Activated B cell treated with CpG ODN at 0.5 μM for 24 hours (primary cell): ENCODE results near the gene SPDYE2. TPM values are rescaled to one million over a fixed set of nuclear protein-coding genes. Genes with fewer than 3 reads are reported as not detected.
"Not testable (repeated sequence)": the region's sequence is repeated elsewhere in the genome, so short reads cannot be mapped to it uniquely, and the experiment has no call there.

Source experiments
- ATAC-seq: fragments of 200-7000 bp; cut with Tn5 transposase; one replicate; pipeline ENCODE4 v1.10.0; 2021; ENCODE audit warnings: low read depth, mild to moderate bottlenecking, moderate library complexity
- CTCF ChIA-PET: fragments of 350-600 bp; sonication (Branson Sonifier 250); formaldehyde crosslinking; loops from one replicate; lab custom pipeline; 2021; ENCODE audit warnings: antibody characterized with exemption; lab: Charles Lee
- POLR2A ChIA-PET: fragments of 350-600 bp; sonication (Branson Sonifier 250); formaldehyde crosslinking; loops from one replicate; lab custom pipeline; 2021; ENCODE audit warnings: antibody characterized with exemption; lab: Charles Lee
- DNase-seq: peaks from one replicate; pipeline ENCODE4 v3.0.0; 2022
- H3K27ac Mint-ChIP-seq: one replicate; pipeline ENCODE4 v1.8.0; 2020; ENCODE audit warnings: mixed read lengths
- H3K27me3 Mint-ChIP-seq: one replicate; pipeline ENCODE4 v1.8.0; 2021; ENCODE audit warnings: mixed read lengths
- H3K36me3 Mint-ChIP-seq: one replicate; pipeline ENCODE4 v1.8.0; 2021; ENCODE audit warnings: low read depth, mixed read lengths
- H3K4me1 Mint-ChIP-seq: one replicate; pipeline ENCODE4 v1.8.0; 2021; ENCODE audit warnings: mixed read lengths
- H3K4me3 Mint-ChIP-seq: one replicate; pipeline ENCODE4 v1.8.0; 2020; ENCODE audit warnings: mild to moderate bottlenecking, mixed read lengths
- H3K9me3 Mint-ChIP-seq: one replicate; pipeline ENCODE4 v1.8.0; 2020; ENCODE audit warnings: mixed read lengths
- intact Hi-C: fragments of 100-400 bp; cut with micrococcal nuclease; formaldehyde crosslinking; loops from one replicate; pipeline ENCODE4 v1.15.1; 2024
- total RNA-seq: library from RNA; stranded (reverse); gene quantifications from 2 replicates; pipeline ENCODE4 v1.2.3, GENCODE V29; 2022

SPDYE2 gene
- total RNA-seq, 1 donor from 2014 or later = 0.29 TPM

DNA sequence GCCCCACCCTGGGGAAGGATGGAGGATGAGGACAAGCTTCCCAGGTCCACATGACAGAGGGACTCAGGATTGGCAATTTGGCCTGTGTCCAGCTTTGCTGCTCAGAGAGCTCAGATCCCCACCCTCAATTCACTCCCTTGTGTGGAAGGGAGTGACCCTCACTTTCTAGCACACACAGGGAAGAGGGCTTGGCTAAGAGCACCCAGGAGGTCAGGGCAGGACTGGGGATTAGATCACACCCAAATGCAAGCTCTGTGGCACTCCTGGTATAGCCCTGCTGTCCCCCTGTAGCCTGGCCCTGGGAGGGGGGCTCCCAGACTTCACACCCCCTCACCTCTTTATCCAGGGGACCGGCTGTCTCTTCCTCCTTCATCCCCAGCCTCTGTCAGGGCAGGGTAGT lies 6.7 kb upstream of the SPDYE2 start:
- H3K36me3 Mint-ChIP-seq, H3K4me1 Mint-ChIP-seq, intact Hi-C loops, CTCF ChIA-PET, H3K9me3 Mint-ChIP-seq, POLR2A ChIA-PET, DNase-seq, ATAC-seq, H3K27ac Mint-ChIP-seq, H3K27me3 Mint-ChIP-seq, H3K4me3 Mint-ChIP-seq: not testable (repeated sequence)

DNA sequence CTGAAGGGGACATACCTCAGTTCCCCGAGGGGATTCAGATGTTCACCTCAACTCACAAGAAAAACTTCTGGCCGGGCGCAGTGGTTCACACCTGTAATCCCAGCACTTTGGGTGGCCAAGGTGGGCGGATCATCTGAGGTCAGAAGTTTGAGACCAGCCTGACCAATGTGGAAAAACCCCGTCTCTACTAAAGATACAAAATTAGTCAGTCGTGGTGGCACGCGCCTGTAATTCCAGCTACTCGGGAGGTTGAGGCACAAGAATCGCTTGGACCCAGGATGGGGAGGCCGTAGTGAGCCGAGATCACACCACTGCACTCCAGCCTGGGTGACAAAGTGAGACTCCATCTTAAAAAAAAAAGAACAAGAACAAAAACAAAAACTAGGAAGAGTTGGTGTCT lies 5.7 kb upstream of the SPDYE2 start:
- CTCF ChIA-PET, H3K4me1 Mint-ChIP-seq, POLR2A ChIA-PET, intact Hi-C loops, DNase-seq, H3K9me3 Mint-ChIP-seq, H3K36me3 Mint-ChIP-seq, ATAC-seq, H3K27me3 Mint-ChIP-seq, H3K27ac Mint-ChIP-seq, H3K4me3 Mint-ChIP-seq: not testable (repeated sequence)

DNA sequence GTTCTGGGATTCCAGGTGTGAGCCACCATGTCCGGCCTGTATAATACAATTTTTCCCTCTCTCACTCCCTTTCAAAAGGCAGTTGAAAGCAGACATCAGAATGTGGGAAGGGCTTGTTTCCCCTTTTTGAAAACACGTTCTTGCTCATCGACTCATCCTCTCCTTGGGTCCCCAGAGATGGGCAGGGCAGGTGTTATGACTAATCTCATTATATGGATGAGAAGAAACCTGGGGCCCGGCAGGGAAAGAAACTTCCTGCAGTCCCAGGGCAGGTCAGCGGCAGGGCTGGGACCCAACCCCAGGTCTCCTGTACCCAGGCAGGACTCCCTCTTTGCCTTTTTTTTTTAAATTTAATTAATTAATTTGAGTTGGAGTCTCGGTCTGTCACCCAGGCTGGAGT lies 4.7 kb upstream of the SPDYE2 start:
- POLR2A ChIA-PET, intact Hi-C loops, H3K4me3 Mint-ChIP-seq, H3K27ac Mint-ChIP-seq, H3K27me3 Mint-ChIP-seq, CTCF ChIA-PET, DNase-seq, H3K9me3 Mint-ChIP-seq, H3K36me3 Mint-ChIP-seq, H3K4me1 Mint-ChIP-seq: not testable (repeated sequence)
- peak; percentile 96 for ATAC-seq

DNA sequence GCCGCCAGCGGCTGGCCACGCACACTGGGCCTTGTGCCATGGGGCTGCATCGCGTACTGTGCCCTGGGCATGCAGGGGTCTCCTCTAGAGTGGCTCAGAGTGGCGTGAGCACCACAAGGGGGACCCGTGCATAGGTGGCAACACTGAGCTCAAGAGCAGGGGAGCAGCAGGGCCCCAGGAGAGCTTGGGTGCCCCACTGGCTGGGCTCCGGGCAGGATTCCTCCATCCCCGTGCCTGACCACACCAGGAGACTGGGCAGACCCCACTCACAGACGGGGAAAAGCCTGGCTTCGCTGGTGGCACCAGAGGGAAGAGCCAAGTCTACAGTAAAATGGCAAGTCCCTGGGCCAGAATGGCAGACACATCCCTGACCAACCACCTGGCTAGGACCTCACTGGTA lies 17.6 kb downstream of the SPDYE2 start:
- POLR2A ChIA-PET, DNase-seq, H3K9me3 Mint-ChIP-seq, H3K4me1 Mint-ChIP-seq, H3K4me3 Mint-ChIP-seq, H3K27me3 Mint-ChIP-seq, H3K27ac Mint-ChIP-seq, H3K36me3 Mint-ChIP-seq, CTCF ChIA-PET, ATAC-seq, intact Hi-C loops: not testable (repeated sequence)

DNA sequence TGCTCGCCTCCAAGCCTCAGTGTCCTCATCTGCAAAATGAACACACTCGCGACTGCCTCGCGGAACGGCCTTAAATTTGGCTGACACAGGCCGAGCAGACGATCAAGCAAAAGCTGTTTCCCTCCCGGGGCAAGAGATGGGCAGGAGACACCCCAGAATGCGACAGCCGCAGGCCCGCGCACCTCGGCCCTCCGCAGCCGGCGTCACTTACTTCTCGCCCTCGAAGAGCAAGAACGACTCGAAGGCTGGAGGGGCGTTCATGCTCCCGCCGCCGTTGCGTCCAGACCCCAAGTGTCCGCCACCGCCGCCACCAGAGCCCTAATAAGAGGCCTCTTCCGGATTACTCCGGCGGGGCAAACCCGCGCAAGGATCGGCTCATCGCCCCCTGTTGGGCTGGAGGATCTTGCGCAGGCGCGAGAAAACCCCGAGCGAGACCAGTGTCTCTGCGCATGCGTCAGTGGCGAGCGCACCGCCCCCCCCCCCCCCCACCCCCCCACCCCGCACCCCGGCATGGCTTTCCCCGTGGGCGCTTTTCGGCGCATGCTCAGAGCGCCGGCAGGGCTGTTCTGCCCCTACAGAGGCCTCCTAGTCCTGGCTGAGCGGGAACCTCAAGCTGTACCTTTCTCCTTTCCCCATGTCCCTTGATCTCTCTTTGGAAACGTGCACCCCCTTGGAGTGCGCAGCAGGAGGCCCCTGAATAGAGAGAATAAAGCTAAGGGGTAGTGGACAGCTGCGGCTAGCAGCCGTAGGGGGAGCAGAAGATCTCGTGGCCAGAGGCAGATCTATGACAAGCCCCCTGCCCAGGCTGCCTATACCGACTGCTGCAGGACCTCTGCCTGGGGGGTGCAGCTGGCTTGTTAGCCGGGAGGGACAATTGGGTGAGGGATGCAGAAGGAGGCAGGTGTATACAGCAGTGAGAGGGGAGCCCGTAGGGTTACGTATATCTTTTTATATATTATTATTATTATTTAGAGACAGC lies 21.5 kb downstream of the SPDYE2 start, which contains the start of gene POLR2J3:
Gene POLR2J3 (minus strand): TSS at position 323 of the 979 bp plus-strand sequence. CDS start 62 bp downstream, at position 261.
- H3K27me3 Mint-ChIP-seq, H3K36me3 Mint-ChIP-seq, intact Hi-C loops, POLR2A ChIA-PET, H3K9me3 Mint-ChIP-seq, CTCF ChIA-PET, H3K4me1 Mint-ChIP-seq: not testable (repeated sequence)
- Mint-ChIP-seq H3K4me3 (peak within 1 kb of the TSS; percentile 93), H3K27ac (peak within 1 kb of the TSS; percentile 88)
- ATAC-seq (peak; percentile 93), DNase-seq (peak; percentile 100)

DNA sequence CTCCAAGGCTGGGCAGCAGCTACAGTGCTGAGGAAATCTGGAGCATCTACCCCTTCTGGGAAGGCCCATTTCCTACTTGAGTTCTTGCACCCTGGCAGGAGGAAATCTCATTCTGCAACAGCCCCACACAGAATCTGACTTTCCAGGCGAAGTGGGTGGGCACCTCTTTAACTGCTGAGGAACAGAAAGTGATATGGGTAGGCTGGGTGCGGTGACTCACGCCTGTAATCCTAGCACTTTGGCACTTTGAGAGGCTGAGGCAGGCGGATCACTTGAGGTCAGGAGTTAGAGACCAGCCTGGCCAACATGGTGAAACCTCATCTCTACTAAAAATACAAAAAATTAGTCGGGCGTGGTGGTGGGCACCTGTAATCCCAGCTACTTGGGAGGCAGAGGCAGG lies 23.6 kb downstream of the SPDYE2 start:
- H3K4me3 Mint-ChIP-seq, CTCF ChIA-PET, DNase-seq, H3K9me3 Mint-ChIP-seq, intact Hi-C loops, H3K36me3 Mint-ChIP-seq, H3K4me1 Mint-ChIP-seq, ATAC-seq, POLR2A ChIA-PET, H3K27me3 Mint-ChIP-seq, H3K27ac Mint-ChIP-seq: not testable (repeated sequence)

DNA sequence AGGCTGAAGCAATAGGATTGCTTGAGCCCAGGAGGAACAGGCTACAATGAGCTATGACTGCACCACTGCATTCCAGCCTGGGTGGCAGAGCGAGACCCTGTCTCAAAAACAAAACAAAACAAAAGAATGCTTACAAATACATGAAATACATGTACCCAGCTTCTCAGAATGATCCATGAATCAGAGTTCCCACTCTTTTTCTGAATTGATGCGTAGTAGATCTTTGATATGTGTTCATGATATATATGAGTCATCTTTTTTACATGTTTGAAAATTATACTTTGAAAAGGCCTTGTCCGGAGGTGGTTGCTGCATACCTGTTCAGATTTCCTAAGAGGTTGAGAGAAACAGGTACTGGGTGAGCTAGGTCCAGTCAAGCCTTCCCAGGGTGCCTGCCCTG lies 25.3 kb downstream of the SPDYE2 start:
- H3K4me1 Mint-ChIP-seq, H3K9me3 Mint-ChIP-seq, ATAC-seq, H3K4me3 Mint-ChIP-seq, DNase-seq, intact Hi-C loops, H3K36me3 Mint-ChIP-seq, H3K27ac Mint-ChIP-seq, CTCF ChIA-PET, H3K27me3 Mint-ChIP-seq, POLR2A ChIA-PET: not testable (repeated sequence)

DNA sequence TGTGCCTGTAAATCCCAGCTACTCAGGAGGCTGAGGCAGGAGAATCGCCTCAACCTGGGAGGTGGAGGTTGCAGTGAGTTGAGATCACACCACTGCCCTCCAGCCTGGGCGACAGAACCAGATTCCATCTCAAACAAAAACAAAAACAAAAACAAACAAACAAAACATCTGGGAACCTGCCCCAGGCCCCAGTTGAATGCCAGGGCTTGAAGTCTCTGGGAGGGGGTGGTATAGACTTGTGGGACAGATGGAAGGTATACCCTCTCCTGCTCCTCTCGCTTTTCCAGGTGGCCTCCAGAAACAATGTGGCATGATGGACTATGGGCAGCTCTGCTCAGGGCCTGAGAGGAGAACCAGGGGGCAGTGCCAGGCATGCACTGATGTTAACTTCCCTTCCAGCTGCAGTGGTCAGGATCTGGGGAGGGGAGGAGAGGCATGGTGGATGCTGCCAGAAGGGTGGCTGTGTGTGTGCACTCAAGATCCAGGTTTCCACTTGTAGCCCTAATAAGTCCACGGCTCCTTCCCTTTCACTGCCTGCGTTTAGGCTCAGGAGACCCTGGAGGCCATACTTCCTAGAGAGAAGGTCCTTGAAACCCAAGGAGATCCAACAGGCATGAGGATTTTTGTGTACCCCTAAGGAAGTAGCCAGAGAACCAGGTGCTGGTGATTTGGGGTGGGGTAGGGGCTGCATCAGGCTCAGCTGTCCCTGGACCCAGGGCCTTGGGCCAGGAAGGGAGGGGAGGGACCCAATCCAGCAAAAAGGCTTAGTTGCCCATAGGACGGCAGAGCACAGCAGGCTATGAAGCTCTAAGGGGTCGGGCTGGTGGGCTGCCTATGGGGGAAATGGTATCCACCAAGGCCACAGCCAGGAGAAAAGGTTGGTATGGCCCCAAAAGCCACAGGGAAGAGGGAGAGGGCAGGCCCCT lies 26.6 kb downstream of the SPDYE2 start:
- intact Hi-C loops, DNase-seq, H3K36me3 Mint-ChIP-seq, H3K4me1 Mint-ChIP-seq, H3K4me3 Mint-ChIP-seq, POLR2A ChIA-PET, ATAC-seq, H3K27me3 Mint-ChIP-seq, CTCF ChIA-PET, H3K27ac Mint-ChIP-seq, H3K9me3 Mint-ChIP-seq: not testable (repeated sequence)

DNA sequence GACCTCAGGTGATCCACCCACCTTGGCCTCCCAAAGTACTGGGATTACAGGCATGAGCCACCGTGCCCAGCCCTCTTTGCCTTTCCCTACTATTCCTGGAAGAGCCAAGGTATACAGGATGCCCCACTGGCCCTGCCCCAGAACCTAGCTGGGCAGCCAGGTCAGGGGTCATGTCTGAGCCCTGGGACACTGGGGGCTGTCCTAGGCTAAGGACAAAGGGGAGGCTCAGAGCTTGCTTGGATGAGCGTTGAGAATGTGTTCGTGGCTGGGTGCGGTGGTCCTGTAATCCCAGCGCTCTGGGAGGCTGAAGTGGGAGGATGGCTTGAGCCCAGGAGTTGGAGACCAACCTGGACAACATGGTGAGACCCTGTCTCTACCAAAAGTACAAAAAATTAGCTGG lies 27.5 kb downstream of the SPDYE2 start:
- H3K36me3 Mint-ChIP-seq, H3K27ac Mint-ChIP-seq, H3K4me1 Mint-ChIP-seq, CTCF ChIA-PET, ATAC-seq, intact Hi-C loops, H3K4me3 Mint-ChIP-seq, H3K27me3 Mint-ChIP-seq, DNase-seq, H3K9me3 Mint-ChIP-seq, POLR2A ChIA-PET: not testable (repeated sequence)

DNA sequence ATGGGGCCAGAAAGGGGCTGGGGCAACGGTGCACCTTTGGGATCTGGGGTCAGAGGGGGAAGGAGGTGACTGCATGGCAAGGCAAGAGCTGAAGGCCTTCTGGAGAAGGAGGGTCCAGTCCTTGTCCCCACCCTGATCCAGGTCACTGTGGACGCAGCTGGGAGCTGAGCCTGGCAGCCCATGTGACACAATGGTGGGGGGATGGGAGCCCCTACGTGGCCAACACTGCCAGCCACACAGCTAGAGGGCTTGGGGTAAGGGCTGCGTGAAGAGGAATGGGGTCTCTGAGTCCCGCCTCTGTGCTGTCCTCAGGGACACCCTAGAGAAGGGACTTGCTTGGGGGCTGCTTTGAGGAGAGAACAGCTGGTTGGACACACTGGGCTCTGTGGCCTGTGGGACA lies 30.7 kb downstream of the SPDYE2 start:
- ATAC-seq, H3K27ac Mint-ChIP-seq, DNase-seq, H3K4me1 Mint-ChIP-seq, CTCF ChIA-PET, H3K27me3 Mint-ChIP-seq, H3K9me3 Mint-ChIP-seq, H3K4me3 Mint-ChIP-seq, intact Hi-C loops, POLR2A ChIA-PET, H3K36me3 Mint-ChIP-seq: not testable (repeated sequence)

DNA sequence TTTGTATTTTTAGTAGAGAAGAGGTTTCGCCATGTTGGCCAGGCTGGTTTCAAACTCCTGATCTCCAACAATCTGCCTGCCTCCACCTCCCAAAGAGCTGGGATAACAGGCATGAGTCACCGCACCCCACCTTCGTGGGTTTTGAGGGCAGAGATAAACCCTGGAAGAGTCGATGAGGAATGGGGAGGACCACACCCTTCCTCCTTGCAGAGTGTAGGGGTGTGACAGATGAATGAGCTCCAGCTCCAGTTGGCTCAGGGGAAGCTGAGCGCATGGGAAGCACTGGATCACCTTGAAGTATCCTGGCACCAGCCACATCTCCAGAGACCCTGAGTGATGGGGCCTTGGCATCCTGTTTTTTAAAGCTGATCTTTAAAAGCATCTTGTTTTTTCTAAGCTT lies 32.5 kb downstream of the SPDYE2 start:
- H3K36me3 Mint-ChIP-seq, H3K4me3 Mint-ChIP-seq, CTCF ChIA-PET, H3K4me1 Mint-ChIP-seq, H3K27me3 Mint-ChIP-seq, H3K9me3 Mint-ChIP-seq, intact Hi-C loops, DNase-seq, ATAC-seq, H3K27ac Mint-ChIP-seq, POLR2A ChIA-PET: not testable (repeated sequence)

DNA sequence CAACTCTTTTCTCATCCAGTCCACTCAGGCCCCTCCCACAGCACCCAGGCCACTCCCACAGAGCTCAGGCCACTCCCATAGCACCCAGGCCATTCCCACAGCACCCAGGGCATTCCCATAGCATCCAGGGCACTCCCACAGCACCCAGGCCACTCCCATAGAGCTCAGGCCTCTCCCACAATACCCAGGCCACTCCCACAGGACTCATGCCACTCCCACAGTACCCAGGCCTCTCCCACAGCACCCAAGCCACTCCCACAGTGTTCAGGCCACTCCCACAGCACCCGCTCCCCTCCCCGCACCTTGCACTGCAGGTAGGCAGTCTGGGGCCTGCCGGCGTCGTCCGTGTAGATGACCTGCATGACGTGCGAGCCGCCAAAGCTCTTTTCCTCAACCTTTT lies 38.8 kb downstream of the SPDYE2 start:
- H3K27ac Mint-ChIP-seq, H3K4me1 Mint-ChIP-seq, H3K36me3 Mint-ChIP-seq, DNase-seq, H3K9me3 Mint-ChIP-seq, H3K4me3 Mint-ChIP-seq, CTCF ChIA-PET, H3K27me3 Mint-ChIP-seq, intact Hi-C loops, POLR2A ChIA-PET: not testable (repeated sequence)
- peak; percentile 43 for ATAC-seq
